Fibroblast of lung (primary cell): ENCODE results near the gene MTA2. TPM values are rescaled to one million over a fixed set of nuclear protein-coding genes. Genes with fewer than 3 reads are reported as not detected.

Source experiments
- DNase-seq, 2 donors: peaks; one replicate each; pipeline versions ENCODE4 v3.0.0 to v3.0.0-alpha.2; 2010; ENCODE audit warnings: low read depth in 2 of 2
- H2AFZ ChIP-seq: 2 replicates; pipeline ENCODE4 v1.5.1; 2012; ENCODE audit warnings: low read length, control low read depth, inconsistent platforms
- H3K27ac ChIP-seq: 2 replicates; pipeline ENCODE4 v1.5.1; 2011; ENCODE audit warnings: low read length, control low read depth; ENCODE audit not compliant: insufficient read depth
- H3K27me3 ChIP-seq: 2 replicates; pipeline ENCODE4 v1.5.1; 2011; ENCODE audit warnings: mild to moderate bottlenecking, low read length; ENCODE audit not compliant: control insufficient read depth, insufficient read depth
- H3K36me3 ChIP-seq: 2 replicates; pipeline ENCODE4 v1.5.1; 2011; ENCODE audit warnings: low read length; ENCODE audit not compliant: control insufficient read depth, insufficient read depth
- H3K4me1 ChIP-seq: 2 replicates; pipeline ENCODE4 v1.5.1; 2011; ENCODE audit warnings: low read length; ENCODE audit not compliant: control insufficient read depth, insufficient read depth; ENCODE audit errors: extremely low read depth
- H3K4me2 ChIP-seq: 2 replicates; pipeline ENCODE4 v1.5.1; 2011; ENCODE audit warnings: low read length, control low read depth; ENCODE audit not compliant: insufficient read depth; ENCODE audit errors: extremely low read depth
- H3K4me3 ChIP-seq, 4 experiments: fragments of 200-600 bp in 1 of 4; sonication (generic) in 1 of 4; replicated peaks in 1 of 4; 2 replicates each; pipeline ENCODE4 v1.5.1; 2011 to 2016; ENCODE audit warnings: low read length in 4 of 4, low read depth in 3 of 4, mild to moderate bottlenecking in 3 of 4, control low read depth in 2 of 4, inconsistent platforms in 1 of 4, mixed read lengths in 1 of 4; ENCODE audit not compliant: insufficient read depth in 1 of 4; ENCODE audit errors: control extremely low read depth in 1 of 4
- H3K79me2 ChIP-seq: 2 replicates; pipeline ENCODE4 v1.5.1; 2012; ENCODE audit warnings: mild to moderate bottlenecking, low read length, inconsistent platforms; ENCODE audit not compliant: control insufficient read depth, insufficient read depth
- H3K9ac ChIP-seq: 2 replicates; pipeline ENCODE4 v1.5.1; 2011; ENCODE audit warnings: mild to moderate bottlenecking, low read length, control low read depth; ENCODE audit not compliant: insufficient read depth
- H3K9me3 ChIP-seq: 2 replicates; pipeline ENCODE4 v1.5.1; 2012; ENCODE audit warnings: low read depth, low read length; ENCODE audit not compliant: control insufficient read depth, insufficient read depth
- H4K20me1 ChIP-seq: 2 replicates; pipeline ENCODE4 v1.5.1; 2011; ENCODE audit warnings: low read length; ENCODE audit not compliant: control insufficient read depth, insufficient read depth; ENCODE audit errors: extremely low read depth
- EZH2 ChIP-seq: IDR thresholded peaks from 2 replicates; pipeline ENCODE4 v1.5.1; 2012; ENCODE audit warnings: low read length, control low read depth, mild to moderate bottlenecking; ENCODE audit errors: missing control alignments
- polyA plus RNA-seq, 2 donors: library from polyadenylated mRNA; depleted of rRNA in 1 of 2; stranded (reverse) in 1 of 2; unstranded in 1 of 2; fragments of >200 nt; gene quantifications; 2 replicates each; pipeline ENCODE4 v1.2.1, GENCODE V29; 2011 to 2012; ENCODE audit warnings: missing spikeins in 1 of 2
- total RNA-seq: library from RNA; depleted of rRNA; stranded (reverse); fragments of >200 nt; gene quantifications from 2 replicates; pipeline ENCODE4 v1.2.1, GENCODE V29; 2014
- TF ChIP-seq, protein P1 (sequence below), 2 donors: IDR thresholded peaks in 1 of 2; conservative IDR thresholded peaks in 1 of 2; 1 replicate in 1 of 2; 2 replicates in 1 of 2; pipeline ENCODE4 v1.5.1; 2011 to 2012; ENCODE audit warnings: low read length in 2 of 2, control low read depth in 1 of 2, inconsistent platforms in 1 of 2, low read depth in 1 of 2, mild to moderate bottlenecking in 1 of 2

MTA2 gene
- total and polyA plus RNA-seq, 2 donors (not counting 1 experiment from before 2014, with no cell fraction given): 31.4 to 117 TPM

DNA sequence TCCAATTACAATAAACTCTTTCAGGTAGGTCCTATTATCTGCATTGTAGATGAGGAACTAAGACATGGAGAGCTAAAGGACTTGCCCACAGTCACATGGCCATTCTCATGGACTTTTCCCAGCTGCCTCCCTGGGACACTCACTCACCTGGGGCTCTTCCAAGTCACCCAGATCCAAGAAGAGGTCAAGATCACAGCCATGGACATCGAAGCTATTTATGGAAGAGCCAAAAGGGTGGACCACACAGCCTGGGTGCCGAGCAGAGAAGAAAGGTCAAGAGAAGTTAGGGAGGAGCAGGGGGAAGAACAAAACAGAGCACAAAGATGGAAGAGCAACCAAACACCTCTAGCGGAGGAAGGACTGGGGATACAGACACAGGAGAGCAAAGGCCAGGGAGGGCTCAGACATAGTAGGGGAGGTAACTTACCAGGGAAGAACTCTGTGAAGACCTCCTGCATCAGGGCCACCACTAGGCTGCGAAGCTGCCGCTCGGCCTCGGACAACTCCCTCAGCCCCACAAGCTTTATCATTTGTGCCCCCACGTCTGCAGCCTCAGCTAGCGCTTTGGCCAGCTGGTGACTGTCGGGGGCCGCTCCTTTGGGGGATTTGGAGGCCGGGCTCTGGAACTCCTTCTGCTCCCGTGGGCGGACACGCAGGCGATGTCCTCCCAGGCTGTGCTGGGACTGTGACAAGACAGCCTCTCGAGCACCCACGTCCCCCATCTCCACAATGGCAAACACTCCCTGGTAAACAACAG, 20.5 kb downstream of the MTA2 start:
- H3K9ac ChIP-seq: no peak overlapping the region
- no peaks in the 10 kb centered on the region for H3K79me2 ChIP-seq
- H3K4me1 ChIP-seq: no peaks in the 10 kb centered on the region
- no peak overlapping the region for H3K27ac ChIP-seq
- H3K4me2 ChIP-seq: no peak overlapping the region
- no peaks in the 10 kb centered on the region for H4K20me1 ChIP-seq
- TF ChIP-seq EZH2: no peak
- H3K9me3 ChIP-seq: no peaks in the 10 kb centered on the region
- H2AFZ ChIP-seq: no peak overlapping the region
- peaks cover 3% of the 10 kb centered on the region for H3K36me3 ChIP-seq
- H3K27me3 ChIP-seq: no peaks in the 10 kb centered on the region
- H3K4me3 ChIP-seq: no peak overlapping the region
- no peak for DNase-seq

GRCh38 chr11:62579252-62579651, 22.4 kb downstream of the MTA2 start:
- H3K27ac ChIP-seq: no peak overlapping the region
- no peaks in the 10 kb centered on the region for H4K20me1 ChIP-seq
- TF ChIP-seq, protein P1, sequence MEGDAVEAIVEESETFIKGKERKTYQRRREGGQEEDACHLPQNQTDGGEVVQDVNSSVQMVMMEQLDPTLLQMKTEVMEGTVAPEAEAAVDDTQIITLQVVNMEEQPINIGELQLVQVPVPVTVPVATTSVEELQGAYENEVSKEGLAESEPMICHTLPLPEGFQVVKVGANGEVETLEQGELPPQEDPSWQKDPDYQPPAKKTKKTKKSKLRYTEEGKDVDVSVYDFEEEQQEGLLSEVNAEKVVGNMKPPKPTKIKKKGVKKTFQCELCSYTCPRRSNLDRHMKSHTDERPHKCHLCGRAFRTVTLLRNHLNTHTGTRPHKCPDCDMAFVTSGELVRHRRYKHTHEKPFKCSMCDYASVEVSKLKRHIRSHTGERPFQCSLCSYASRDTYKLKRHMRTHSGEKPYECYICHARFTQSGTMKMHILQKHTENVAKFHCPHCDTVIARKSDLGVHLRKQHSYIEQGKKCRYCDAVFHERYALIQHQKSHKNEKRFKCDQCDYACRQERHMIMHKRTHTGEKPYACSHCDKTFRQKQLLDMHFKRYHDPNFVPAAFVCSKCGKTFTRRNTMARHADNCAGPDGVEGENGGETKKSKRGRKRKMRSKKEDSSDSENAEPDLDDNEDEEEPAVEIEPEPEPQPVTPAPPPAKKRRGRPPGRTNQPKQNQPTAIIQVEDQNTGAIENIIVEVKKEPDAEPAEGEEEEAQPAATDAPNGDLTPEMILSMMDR (conservative IDR thresholded peaks at IDR 0.05 in 1 of 2, IDR thresholded peaks at IDR 0.05 in 1 of 2; ENCODE audit: low read depth in 1 of 2, low read length in 2 of 2): no peak
- TF ChIP-seq EZH2: no peak
- DNase-seq: peak in 1 of 2 donors; percentile 57
- no peak overlapping the region for H3K4me3 ChIP-seq
- no peak overlapping the region for H3K4me2 ChIP-seq
- H3K9ac ChIP-seq: no peak overlapping the region
- H3K36me3 ChIP-seq: peaks cover 3% of the 10 kb centered on the region
- H3K27me3 ChIP-seq: no peaks in the 10 kb centered on the region
- no peaks in the 10 kb centered on the region for H3K9me3 ChIP-seq
- peaks cover 6% of the 10 kb centered on the region for H3K4me1 ChIP-seq
- H2AFZ ChIP-seq: no peak overlapping the region
- peaks cover 15% of the 10 kb centered on the region for H3K79me2 ChIP-seq

- H3K27me3 ChIP-seq: no peaks in the 10 kb centered on the region
- H3K4me1 ChIP-seq: peaks cover 6% of the 10 kb centered on the region
- no peaks in the 10 kb centered on the region for H3K9me3 ChIP-seq
- H3K4me3 ChIP-seq: no peak overlapping the region
- peaks cover 16% of the 10 kb centered on the region for H3K79me2 ChIP-seq
- no peak overlapping the region for H3K9ac ChIP-seq
- no peaks in the 10 kb centered on the region for H4K20me1 ChIP-seq
- H2AFZ ChIP-seq: no peak overlapping the region
- no peak for DNase-seq
- no peak overlapping the region for H3K27ac ChIP-seq
- TF ChIP-seq, protein P1 (conservative IDR thresholded peaks at IDR 0.05 in 1 of 2, IDR thresholded peaks at IDR 0.05 in 1 of 2; ENCODE audit: low read depth in 1 of 2, low read length in 2 of 2): no peak
- no peak for TF ChIP-seq EZH2
- H3K4me2 ChIP-seq: no peak overlapping the region
- peaks cover 3% of the 10 kb centered on the region for H3K36me3 ChIP-seq
Observed at GRCh38 chr11:62578541-62578940, 23.1 kb downstream of the MTA2 start.
